Parathyroid adenoma (tissue), 2 donors: ENCODE measurements around the gene DNAJB8.

Experiments used
- H2AFZ ChIP-seq: fragments of 300-600 bp; sonication (generic); one replicate; pipeline ENCODE4 v1.7.0; 2017; ENCODE audit warnings: antibody characterized with exemption, mild to moderate bottlenecking
- H3K27ac ChIP-seq: fragments of 300-600 bp; sonication (generic); one replicate; pipeline ENCODE4 v1.7.0; 2017
- H3K27me3 ChIP-seq: fragments of 300-600 bp; sonication (generic); one replicate; pipeline ENCODE4 v1.7.0; 2017; ENCODE audit warnings: low read length; ENCODE audit not compliant: control insufficient read depth, insufficient read depth
- H3K36me3 ChIP-seq: fragments of 300-600 bp; sonication (generic); one replicate; pipeline ENCODE4 v1.7.0; 2017; ENCODE audit warnings: low read length; ENCODE audit not compliant: control insufficient read depth, insufficient read depth
- H3K4me1 ChIP-seq: fragments of 300-600 bp; sonication (generic); one replicate; pipeline ENCODE4 v1.7.0; 2017; ENCODE audit warnings: control low read depth
- H3K4me2 ChIP-seq: fragments of 300-600 bp; sonication (generic); one replicate; pipeline ENCODE4 v1.7.0; 2017; ENCODE audit warnings: low read length
- H3K4me3 ChIP-seq: fragments of 300-600 bp; sonication (generic); one replicate; pipeline ENCODE4 v1.7.0; 2017; ENCODE audit warnings: low read depth, low read length
- H3K79me2 ChIP-seq: fragments of 300-600 bp; sonication (generic); one replicate; pipeline ENCODE4 v1.7.0; 2017; ENCODE audit warnings: control low read depth
- H3K9ac ChIP-seq: fragments of 300-600 bp; sonication (generic); one replicate; pipeline ENCODE4 v1.7.0; 2017; ENCODE audit warnings: mild to moderate bottlenecking
- H3K9me3 ChIP-seq: fragments of 300-600 bp; sonication (generic); one replicate; pipeline ENCODE4 v1.7.0; 2017; ENCODE audit warnings: low read length; ENCODE audit not compliant: control insufficient read depth
- CTCF ChIP-seq: fragments of 300-600 bp; sonication (generic); IDR thresholded peaks from one replicate; pipeline ENCODE4 v1.7.0; 2017; ENCODE audit warnings: antibody characterized with exemption, mild to moderate bottlenecking
- donor health status: primary hyperparathyroidism.

The DNAJB8 gene

DNA sequence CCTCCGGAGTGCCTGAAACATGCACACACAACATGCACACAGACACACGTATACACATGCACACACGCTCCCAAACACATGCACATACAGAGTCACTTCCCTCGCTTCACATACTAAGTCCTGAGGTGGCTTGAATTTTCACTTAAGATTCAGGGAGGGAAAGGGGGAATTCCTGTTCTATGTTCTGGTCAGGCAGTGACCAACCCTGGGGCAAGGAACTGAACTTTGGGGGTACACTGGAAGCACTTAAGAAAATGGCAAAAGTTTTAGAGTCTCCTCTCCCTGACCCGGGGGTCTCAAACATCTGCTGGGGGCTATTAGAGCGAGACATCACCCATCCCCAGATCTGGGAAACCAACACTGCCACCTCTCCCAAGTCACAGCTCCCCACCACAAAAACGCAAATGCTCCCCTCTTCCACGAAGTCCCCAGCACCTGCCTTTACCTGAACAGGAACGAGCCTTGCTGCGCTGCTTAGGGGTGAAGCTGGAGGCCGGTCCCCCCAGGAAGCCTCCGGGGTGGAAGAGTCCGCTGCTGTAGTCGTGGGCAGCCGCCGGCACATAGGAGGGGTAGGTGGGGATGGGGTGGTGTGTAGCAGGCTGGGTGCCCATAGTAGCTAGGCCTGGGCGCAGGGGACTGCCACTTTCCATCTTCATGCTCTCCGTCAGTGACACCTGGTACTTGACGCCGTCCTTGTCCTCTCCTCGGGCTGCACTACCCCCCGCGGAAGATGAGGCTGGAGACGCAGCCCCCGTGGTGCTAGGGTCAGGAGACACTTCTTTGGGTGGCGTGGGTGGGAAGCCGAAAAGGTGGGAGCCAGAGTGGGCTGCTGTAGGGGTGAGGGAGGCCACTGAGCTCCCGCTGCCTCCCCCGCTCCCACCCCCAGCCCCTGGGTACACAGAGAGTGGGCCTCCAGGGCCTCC lies 18.9 kb upstream of the DNAJB8 start:
- Histone ChIP-seq H3K27me3 (no peaks in the 10 kb centered on the region), H3K9ac (no peak overlapping the region), H3K27ac (no peak overlapping the region), H3K36me3 (no peaks in the 10 kb centered on the region), H3K4me1 (peaks cover 4% of the 10 kb centered on the region), H3K79me2 (no peaks in the 10 kb centered on the region), H3K4me2 (peak overlapping the region; percentile 93), H3K4me3 (peak overlapping the region; percentile 75), H3K9me3 (no peaks in the 10 kb centered on the region), H2AFZ (no peak overlapping the region)
- TF ChIP-seq CTCF: no peak

GRCh38 chr3:128484404-128485281 lies 18.0 kb upstream of the DNAJB8 start:
- peak overlapping the region; percentile 75 for H3K4me3 ChIP-seq
- peaks cover 4% of the 10 kb centered on the region for H3K4me1 ChIP-seq
- H3K79me2 ChIP-seq: no peaks in the 10 kb centered on the region
- H3K36me3 ChIP-seq: no peaks in the 10 kb centered on the region
- no peak overlapping the region for H3K9ac ChIP-seq
- no peak overlapping the region for H3K27ac ChIP-seq
- no peak for TF ChIP-seq CTCF
- H2AFZ ChIP-seq: no peak overlapping the region
- H3K27me3 ChIP-seq: no peaks in the 10 kb centered on the region
- H3K4me2 ChIP-seq: peak overlapping the region; percentile 93
- H3K9me3 ChIP-seq: no peaks in the 10 kb centered on the region

DNA sequence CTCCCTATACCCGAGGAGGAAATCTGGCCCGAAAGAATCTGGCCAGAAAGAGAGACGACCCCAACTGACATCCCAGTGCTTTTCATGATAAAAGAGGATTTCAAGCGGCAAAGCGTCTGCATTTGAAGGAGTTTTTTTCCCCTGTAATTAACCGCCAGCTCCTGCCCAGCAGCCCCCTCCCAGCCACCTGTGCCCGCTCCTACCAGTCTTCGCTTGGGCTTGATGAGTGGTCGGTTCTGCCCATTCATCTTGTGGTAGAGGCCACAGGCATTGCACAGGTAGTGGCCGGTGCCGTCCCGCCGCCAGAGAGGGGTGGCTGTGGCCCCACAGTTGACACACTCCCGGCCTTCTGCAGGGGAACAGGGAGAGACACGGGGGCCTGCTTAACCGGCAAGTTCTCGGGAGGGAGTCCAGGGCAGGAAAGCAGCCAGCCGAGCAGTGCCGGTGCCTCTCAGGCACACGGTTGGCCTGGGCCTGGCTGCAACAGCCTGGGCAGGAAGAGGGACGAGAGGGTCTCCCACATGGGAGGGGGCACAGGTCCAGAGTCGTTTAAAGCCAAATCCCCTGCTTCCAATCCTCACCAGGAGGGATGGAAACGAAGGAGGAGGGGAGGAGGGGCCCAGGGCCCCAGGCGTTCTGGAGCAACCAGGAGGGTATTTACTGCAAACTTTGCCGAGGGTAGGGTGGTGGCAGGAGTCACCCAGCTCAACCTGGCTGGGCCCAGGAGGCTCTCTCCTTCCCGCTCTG lies 17.1 kb upstream of the DNAJB8 start:
- Histone ChIP-seq H3K27me3 (no peaks in the 10 kb centered on the region), H3K4me3 (peak overlapping the region; percentile 12), H3K9me3 (no peaks in the 10 kb centered on the region), H3K27ac (no peak overlapping the region), H2AFZ (no peak overlapping the region), H3K79me2 (no peaks in the 10 kb centered on the region), H3K9ac (no peak overlapping the region), H3K36me3 (no peaks in the 10 kb centered on the region), H3K4me1 (peaks cover 4% of the 10 kb centered on the region), H3K4me2 (peak overlapping the region; percentile 93)
- no peak for TF ChIP-seq CTCF

GRCh38 chr3:128482666-128483656 lies 16.3 kb upstream of the DNAJB8 start:
- Histone ChIP-seq H3K27me3 (no peaks in the 10 kb centered on the region), H3K9me3 (no peaks in the 10 kb centered on the region), H3K4me2 (peak overlapping the region; percentile 93), H3K36me3 (no peaks in the 10 kb centered on the region), H3K9ac (no peak overlapping the region), H3K79me2 (no peaks in the 10 kb centered on the region), H3K27ac (no peak overlapping the region), H2AFZ (no peak overlapping the region), H3K4me1 (peaks cover 4% of the 10 kb centered on the region), H3K4me3 (peak overlapping the region; percentile 12)
- TF ChIP-seq CTCF: no peak
